SU-DHL-6 (cell line): ENCODE data around the gene PPP4R3A.

ENCODE experiments used
- H2AFZ ChIP-seq: fragments of 200-600 bp; sonication (generic); 2 replicates; pipeline ENCODE4 v1.6.1; 2014; ENCODE audit warnings: low read depth, mild to moderate bottlenecking, moderate library complexity, mixed read lengths, antibody characterized with exemption, low read length; ENCODE audit not compliant: severe bottlenecking
- H3F3A ChIP-seq: fragments of 200-600 bp; shearing (Covaris generic); 2 replicates; pipeline ENCODE4 v1.6.0; 2016; ENCODE audit warnings: antibody characterized with exemption, mild to moderate bottlenecking; ENCODE audit not compliant: insufficient read depth
- H3K27ac ChIP-seq: fragments of 200-600 bp; sonication (generic); 2 replicates; pipeline ENCODE4 v1.5.1; 2016; ENCODE audit warnings: low read depth, mild to moderate bottlenecking, low read length, moderate library complexity, mixed read lengths
- H3K27me3 ChIP-seq: fragments of 200-600 bp; sonication (generic), shearing (Covaris generic); 2 replicates; pipeline ENCODE4 v1.6.0; 2014; ENCODE audit warnings: mild to moderate bottlenecking, low read length
- H3K36me3 ChIP-seq: fragments of 200-600 bp; sonication (generic); 2 replicates; pipeline ENCODE4 v1.6.1; 2014; ENCODE audit warnings: mild to moderate bottlenecking, low read length, mixed read lengths
- H3K4me2 ChIP-seq: fragments of 300-600, 200-600 bp; shearing (Covaris generic), sonication (generic); 2 replicates; pipeline ENCODE4 v1.6.0; 2014; ENCODE audit warnings: low read length, low read depth, mild to moderate bottlenecking; ENCODE audit not compliant: poor library complexity, severe bottlenecking
- H3K4me3 ChIP-seq: fragments of 200-600 bp; sonication (generic); 2 replicates; pipeline ENCODE4 v1.5.1; 2014; ENCODE audit warnings: antibody characterized with exemption, low read length, mild to moderate bottlenecking, mixed read lengths; ENCODE audit not compliant: insufficient read depth, poor library complexity, severe bottlenecking
- H3K79me2 ChIP-seq: fragments of 200-600 bp; sonication (generic); 2 replicates; pipeline ENCODE4 v1.6.1; 2014; ENCODE audit warnings: mild to moderate bottlenecking, low read length, moderate library complexity; ENCODE audit not compliant: insufficient read depth
- H3K9ac ChIP-seq: fragments of 200-600 bp; sonication (generic); 2 replicates; pipeline ENCODE4 v1.7.0; 2014; ENCODE audit warnings: mild to moderate bottlenecking, low read length
- H3K9me2 ChIP-seq: fragments of 200-600 bp; sonication (generic); replicated peaks from 2 replicates; pipeline ENCODE4 v1.6.1; 2014; ENCODE audit warnings: low read length; ENCODE audit not compliant: insufficient read depth
- H3K9me3 ChIP-seq: fragments of 200-600 bp; sonication (generic); 2 replicates; pipeline ENCODE4 v1.6.1; 2014; ENCODE audit warnings: low read length, mixed read lengths; ENCODE audit not compliant: insufficient read depth
- H4K20me1 ChIP-seq: fragments of 200-600 bp; sonication (generic); 2 replicates; pipeline ENCODE4 v1.6.1; 2014; ENCODE audit warnings: low read depth, mild to moderate bottlenecking, antibody characterized with exemption, low read length, moderate library complexity, mixed read lengths
- CTCF ChIP-seq: fragments of 200-600 bp; sonication (generic); IDR thresholded peaks from one replicate; pipeline ENCODE4 v1.5.1; 2017; ENCODE audit warnings: antibody characterized with exemption, mild to moderate bottlenecking, low read length, moderate library complexity; ENCODE audit not compliant: insufficient read depth, poor library complexity, severe bottlenecking
- EZH2phosphoT487 ChIP-seq: fragments of 200-600 bp; sonication (generic), shearing (Covaris generic); conservative IDR thresholded peaks from 2 replicates; pipeline ENCODE4 v1.6.1; 2018; ENCODE audit warnings: mild to moderate bottlenecking, antibody characterized with exemption, low read length, moderate library complexity, mixed read lengths

The PPP4R3A gene

GRCh38 chr14:91417120-91417982, 92.8 kb downstream of the PPP4R3A start, which contains the start of gene CCDC88C:
TSS of gene CCDC88C (minus strand) at chr14:91417820. CDS start at chr14:91417690, 130 bp downstream.
- no peaks in the 10 kb centered on the region for H3K9me3 ChIP-seq
- H3K79me2 ChIP-seq, result peaks cover 49% of the 10 kb centered on the region
- H3K36me3 ChIP-seq, result peaks cover 13% of the 10 kb centered on the region; the same call in 1 of the 2 replicates
- peak within 1 kb of the TSS; percentile 98 for H3K4me2 ChIP-seq
- peak within 1 kb of the TSS; percentile 98 for H3K9ac ChIP-seq
- peaks cover 51% of the 10 kb centered on the region for H3F3A ChIP-seq
- H3K4me3 ChIP-seq, result peak within 1 kb of the TSS; percentile 71
- H3K27me3 ChIP-seq, result no peaks in the 10 kb centered on the region
- peak within 1 kb of the TSS; percentile 27 for H2AFZ ChIP-seq
- H4K20me1 ChIP-seq, result no peaks in the 10 kb centered on the region; the same call in 1 of the 2 replicates
- H3K9me2 ChIP-seq, result no peaks in the 10 kb centered on the region
- H3K27ac ChIP-seq, result peak within 1 kb of the TSS; percentile 97
- TF ChIP-seq EZH2phosphoT487 (no peak), CTCF (no peak)

GRCh38 chr14:91416744-91417119, 93.4 kb downstream of the PPP4R3A start:
- TF ChIP-seq CTCF, result no peak
- no peak for TF ChIP-seq EZH2phosphoT487
- Histone ChIP-seq H3F3A (peaks cover 54% of the 10 kb centered on the region), H3K9me3 (no peaks in the 10 kb centered on the region), H3K9me2 (no peaks in the 10 kb centered on the region), H3K4me3 (peak overlapping the region; percentile 71), H3K36me3 (peaks cover 13% of the 10 kb centered on the region; the same call in 1 of the 2 replicates), H3K4me2 (peak overlapping the region; percentile 98), H3K9ac (peak overlapping the region; percentile 98), H3K79me2 (peaks cover 55% of the 10 kb centered on the region), H3K27me3 (no peaks in the 10 kb centered on the region), H3K27ac (peak overlapping the region; percentile 97), H4K20me1 (no peaks in the 10 kb centered on the region; the same call in 1 of the 2 replicates), H2AFZ (no peak overlapping the region)

GRCh38 chr14:91415794-91416743, 94.0 kb downstream of the PPP4R3A start:
- peak overlapping the region; percentile 97 for H3K27ac ChIP-seq
- peak overlapping the region; percentile 98 for H3K9ac ChIP-seq
- no peaks in the 10 kb centered on the region for H3K9me3 ChIP-seq
- no peaks in the 10 kb centered on the region for H3K27me3 ChIP-seq
- H4K20me1 ChIP-seq, result peaks cover under 1% of the 10 kb centered on the region; the same call in 1 of the 2 replicates
- H3K36me3 ChIP-seq, result peaks cover 13% of the 10 kb centered on the region; the same call in 1 of the 2 replicates
- no peak overlapping the region for H2AFZ ChIP-seq
- H3K4me2 ChIP-seq, result peak overlapping the region; percentile 98
- peaks cover 61% of the 10 kb centered on the region for H3K79me2 ChIP-seq
- H3F3A ChIP-seq, result peaks cover 54% of the 10 kb centered on the region
- H3K9me2 ChIP-seq, result no peaks in the 10 kb centered on the region
- peak overlapping the region; percentile 71 for H3K4me3 ChIP-seq
- TF ChIP-seq CTCF (no peak), EZH2phosphoT487 (no peak)
